Fibroblast of lung (primary cell): Measurements from ENCODE around the gene ROBO2.

ENCODE experiments used
- EZH2 ChIP-seq: IDR thresholded peaks from 2 replicates; pipeline ENCODE4 v1.5.1; 2012; ENCODE audit warnings: low read length, control low read depth, mild to moderate bottlenecking; ENCODE audit errors: missing control alignments
- TF ChIP-seq, protein P1 (sequence below), 2 donors: IDR thresholded peaks in 1 of 2; conservative IDR thresholded peaks in 1 of 2; 1 replicate in 1 of 2; 2 replicates in 1 of 2; pipeline ENCODE4 v1.5.1; 2011 to 2012; ENCODE audit warnings: low read length in 2 of 2, control low read depth in 1 of 2, inconsistent platforms in 1 of 2, low read depth in 1 of 2, mild to moderate bottlenecking in 1 of 2

DNA sequence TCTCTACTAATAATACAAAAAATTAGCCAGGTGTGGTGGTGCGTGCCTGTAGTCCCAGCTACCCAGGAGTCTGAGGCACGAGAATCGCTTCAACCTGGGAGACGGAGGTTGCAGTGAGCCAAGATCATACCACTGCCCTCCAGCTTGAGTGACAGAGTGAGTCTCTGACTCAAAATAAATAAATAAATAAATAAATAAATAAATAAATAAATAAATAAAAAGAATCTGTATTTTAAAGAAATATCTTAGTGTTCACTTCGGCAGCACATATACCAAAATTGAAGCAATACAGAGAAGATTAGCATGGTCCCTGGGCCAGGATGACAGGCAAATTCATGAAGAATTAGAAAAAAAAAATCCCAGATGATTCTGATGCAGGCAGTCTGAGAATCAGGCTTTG, 51.9 kb downstream of the ROBO2 start:
- TF ChIP-seq, protein P1, sequence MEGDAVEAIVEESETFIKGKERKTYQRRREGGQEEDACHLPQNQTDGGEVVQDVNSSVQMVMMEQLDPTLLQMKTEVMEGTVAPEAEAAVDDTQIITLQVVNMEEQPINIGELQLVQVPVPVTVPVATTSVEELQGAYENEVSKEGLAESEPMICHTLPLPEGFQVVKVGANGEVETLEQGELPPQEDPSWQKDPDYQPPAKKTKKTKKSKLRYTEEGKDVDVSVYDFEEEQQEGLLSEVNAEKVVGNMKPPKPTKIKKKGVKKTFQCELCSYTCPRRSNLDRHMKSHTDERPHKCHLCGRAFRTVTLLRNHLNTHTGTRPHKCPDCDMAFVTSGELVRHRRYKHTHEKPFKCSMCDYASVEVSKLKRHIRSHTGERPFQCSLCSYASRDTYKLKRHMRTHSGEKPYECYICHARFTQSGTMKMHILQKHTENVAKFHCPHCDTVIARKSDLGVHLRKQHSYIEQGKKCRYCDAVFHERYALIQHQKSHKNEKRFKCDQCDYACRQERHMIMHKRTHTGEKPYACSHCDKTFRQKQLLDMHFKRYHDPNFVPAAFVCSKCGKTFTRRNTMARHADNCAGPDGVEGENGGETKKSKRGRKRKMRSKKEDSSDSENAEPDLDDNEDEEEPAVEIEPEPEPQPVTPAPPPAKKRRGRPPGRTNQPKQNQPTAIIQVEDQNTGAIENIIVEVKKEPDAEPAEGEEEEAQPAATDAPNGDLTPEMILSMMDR (conservative IDR thresholded peaks at IDR 0.05 in 1 of 2, IDR thresholded peaks at IDR 0.05 in 1 of 2; ENCODE audit: low read depth in 1 of 2, low read length in 2 of 2) = no peak
- no peak for TF ChIP-seq EZH2
